NCI-H345 treated with DMSO at 0.1 percent for 48 hours (cell line): Measurements from ENCODE around the gene NEK2.
"Not testable (repeated sequence)": the region's sequence is repeated elsewhere in the genome, so short reads cannot be mapped to it uniquely, and the experiment has no call there.

Source experiments
- DNase-seq: peaks from one replicate; lab custom pipeline; 2025; ENCODE audit not compliant: unreplicated experiment; lab: John Stamatoyannopoulos, UW

Gene NEK2

GRCh38 chr1:211634461-211634860 lies 41.0 kb downstream of the NEK2 start:
- no peak for DNase-seq

- no peak for DNase-seq
These were observed 41.9 kb downstream of the NEK2 start for GRCh38 chr1:211633524-211633846.

GRCh38 chr1:211632808-211633523 lies 42.5 kb downstream of the NEK2 start:
- DNase-seq, result no peak

GRCh38 chr1:211632117-211632807 lies 43.2 kb downstream of the NEK2 start:
- DNase-seq, result no peak

- no peak for DNase-seq
These were observed 44.3 kb downstream of the NEK2 start for GRCh38 chr1:211631168-211631567.

- no peak for DNase-seq
These were observed 45.0 kb downstream of the NEK2 start for GRCh38 chr1:211630236-211631081.

GRCh38 chr1:211628417-211628816 lies 47.0 kb downstream of the NEK2 start:
- DNase-seq, result no peak

GRCh38 chr1:211627259-211627658 lies 48.2 kb downstream of the NEK2 start:
- no peak for DNase-seq

- not testable (repeated sequence) for DNase-seq
These were observed 49.6 kb downstream of the NEK2 start for GRCh38 chr1:211625866-211626265.

GRCh38 chr1:211625040-211625439 lies 50.4 kb downstream of the NEK2 start:
- DNase-seq, result no peak

GRCh38 chr1:211623515-211623914 lies 51.9 kb downstream of the NEK2 start:
- DNase-seq, result no peak

- no peak for DNase-seq
These were observed 53.8 kb downstream of the NEK2 start for GRCh38 chr1:211621447-211622198.

GRCh38 chr1:211620097-211620496 lies 55.3 kb downstream of the NEK2 start:
- DNase-seq, result no peak

GRCh38 chr1:211619033-211619996 lies 56.1 kb downstream of the NEK2 start:
- DNase-seq, result no peak

- DNase-seq, result no peak
These were observed 58.5 kb downstream of the NEK2 start for GRCh38 chr1:211616965-211617297.

- DNase-seq, result no peak
These were observed 59.0 kb downstream of the NEK2 start for GRCh38 chr1:211616231-211616964.

- DNase-seq, result no peak
These were observed 60.8 kb downstream of the NEK2 start for GRCh38 chr1:211614615-211615014.

GRCh38 chr1:211613951-211614350 lies 61.5 kb downstream of the NEK2 start:
- no peak for DNase-seq

- DNase-seq, result no peak
These were observed 62.1 kb downstream of the NEK2 start for GRCh38 chr1:211613108-211613947.
